Measurements from ENCODE around the gene MIER1. TPM values are rescaled to one million over a fixed set of nuclear protein-coding genes. Genes with fewer than 3 reads are reported as not detected.

MIER1 gene
- total RNA-seq, 4 donors from 2014 or later = 17.6 to 34.0 (median 24.4) TPM

- no peaks in the 10 kb centered on the region for H3K27me3 ChIP-seq
- intact Hi-C loops (cut with DNase I) = loop anchor here (5.0 kb wide), 1 partner anchor 151 kb away; no protein-coding TSS in a partner anchor
- H3K4me3 ChIP-seq = no peak overlapping the region
- TF ChIP-seq, protein P1, sequence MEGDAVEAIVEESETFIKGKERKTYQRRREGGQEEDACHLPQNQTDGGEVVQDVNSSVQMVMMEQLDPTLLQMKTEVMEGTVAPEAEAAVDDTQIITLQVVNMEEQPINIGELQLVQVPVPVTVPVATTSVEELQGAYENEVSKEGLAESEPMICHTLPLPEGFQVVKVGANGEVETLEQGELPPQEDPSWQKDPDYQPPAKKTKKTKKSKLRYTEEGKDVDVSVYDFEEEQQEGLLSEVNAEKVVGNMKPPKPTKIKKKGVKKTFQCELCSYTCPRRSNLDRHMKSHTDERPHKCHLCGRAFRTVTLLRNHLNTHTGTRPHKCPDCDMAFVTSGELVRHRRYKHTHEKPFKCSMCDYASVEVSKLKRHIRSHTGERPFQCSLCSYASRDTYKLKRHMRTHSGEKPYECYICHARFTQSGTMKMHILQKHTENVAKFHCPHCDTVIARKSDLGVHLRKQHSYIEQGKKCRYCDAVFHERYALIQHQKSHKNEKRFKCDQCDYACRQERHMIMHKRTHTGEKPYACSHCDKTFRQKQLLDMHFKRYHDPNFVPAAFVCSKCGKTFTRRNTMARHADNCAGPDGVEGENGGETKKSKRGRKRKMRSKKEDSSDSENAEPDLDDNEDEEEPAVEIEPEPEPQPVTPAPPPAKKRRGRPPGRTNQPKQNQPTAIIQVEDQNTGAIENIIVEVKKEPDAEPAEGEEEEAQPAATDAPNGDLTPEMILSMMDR (IDR thresholded peaks at IDR 0.05) = peak; percentile 54 to 80 (median 68)
- TF ChIP-seq POLR2A (IDR thresholded peaks at IDR 0.05) = no peak
- no peaks in the 10 kb centered on the region for H3K4me1 ChIP-seq
- 61 to 67% methylated on average over 7 of the region's 7 CpGs for WGBS, 2 donors
- no peak for DNase-seq
- no peak overlapping the region for H3K27ac ChIP-seq
- H3K36me3 ChIP-seq = peaks cover 0 to 23% (median 0%) of the 10 kb centered on the region in 3 donors
- no peaks in the 10 kb centered on the region for H3K9me3 ChIP-seq
These were observed 71.4 kb downstream of the MIER1 start for GRCh38 chr1:66996018-66996682.

- TF ChIP-seq, protein P1 (IDR thresholded peaks at IDR 0.05) = no peak
- no peak for TF ChIP-seq POLR2A (IDR thresholded peaks at IDR 0.05)
- no peak overlapping the region for H3K4me3 ChIP-seq
- intact Hi-C loops (cut with DNase I) = loop anchor here (5.0 kb wide), 1 partner anchor 148 kb away; no protein-coding TSS in a partner anchor
- no peaks in the 10 kb centered on the region for H3K27me3 ChIP-seq
- no peaks in the 10 kb centered on the region for H3K9me3 ChIP-seq
- peaks cover 0 to 42% (median 0%) of the 10 kb centered on the region in 3 donors for H3K36me3 ChIP-seq
- no peak for DNase-seq
- no peaks in the 10 kb centered on the region for H3K4me1 ChIP-seq
- no peak overlapping the region for H3K27ac ChIP-seq
These were observed 74.2 kb downstream of the MIER1 start for GRCh38 chr1:66998972-66999371.

- Histone ChIP-seq H3K4me3 (no peak overlapping the region), H3K4me1 (no peaks in the 10 kb centered on the region), H3K27me3 (no peaks in the 10 kb centered on the region), H3K9me3 (no peaks in the 10 kb centered on the region), H3K36me3 (peaks cover 0 to 51% (median 0%) of the 10 kb centered on the region in 3 donors), H3K27ac (peak overlapping the region in 2 of 4 donors; percentile 13 to 14)
- WGBS, 2 donors = 76 to 81% methylated on average over 7 of the region's 7 CpGs
- intact Hi-C loops (cut with DNase I) = loop anchor here (5.0 kb wide), 1 partner anchor 147 kb away; no protein-coding TSS in a partner anchor
- TF ChIP-seq, protein P1 (IDR thresholded peaks at IDR 0.05) = no peak
- TF ChIP-seq POLR2A (IDR thresholded peaks at IDR 0.05) = no peak
- no peak for DNase-seq
These were observed 75.0 kb downstream of the MIER1 start for GRCh38 chr1:66999640-67000400.

DNA sequence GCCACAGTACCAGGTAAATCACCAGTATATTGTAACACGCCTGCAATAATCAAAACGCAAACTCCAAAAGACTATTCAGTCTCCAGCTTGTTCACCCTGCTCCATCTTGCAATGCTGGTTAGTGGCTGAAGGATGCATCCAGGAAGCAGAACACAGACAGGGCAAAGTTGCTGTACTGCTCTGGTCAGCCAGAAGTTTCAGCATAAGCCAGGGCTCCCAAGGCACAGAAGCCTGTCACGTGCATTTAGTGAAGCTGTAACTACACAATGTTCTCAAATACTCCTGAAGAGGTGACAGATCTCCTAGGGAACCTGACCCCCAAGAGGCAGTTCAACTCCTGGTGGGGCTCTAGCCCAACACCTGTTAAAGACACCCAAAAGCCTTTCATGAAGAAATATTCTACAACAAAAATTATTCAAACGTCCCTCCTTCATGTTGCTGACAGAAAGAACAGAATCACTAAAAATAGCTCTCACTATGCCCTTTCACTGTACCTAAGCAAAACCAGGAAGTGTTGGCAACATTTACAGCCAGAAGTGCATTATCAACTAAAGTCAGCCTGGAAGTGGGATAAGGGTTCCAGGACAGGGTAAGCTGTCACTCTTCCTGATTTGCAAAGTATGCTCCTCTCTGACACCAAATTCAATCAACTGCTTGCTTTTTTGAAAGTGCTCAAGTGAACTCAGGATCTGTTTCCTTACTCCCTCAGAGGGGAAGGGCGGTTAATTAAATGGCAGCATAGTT lies 77.1 kb downstream of the MIER1 start:
- no peak for TF ChIP-seq POLR2A (IDR thresholded peaks at IDR 0.05)
- TF ChIP-seq, protein P1 (IDR thresholded peaks at IDR 0.05) = no peak
- H3K4me1 ChIP-seq = no peaks in the 10 kb centered on the region
- peaks cover 0 to 61% (median 0%) of the 10 kb centered on the region in 3 donors for H3K36me3 ChIP-seq
- H3K4me3 ChIP-seq = no peak overlapping the region
- H3K27ac ChIP-seq = peak overlapping the region in 1 of 4 donors; percentile 1
- no peaks in the 10 kb centered on the region for H3K27me3 ChIP-seq
- 78 to 81% methylated on average over 4 of the region's 5 CpGs for WGBS, 2 donors
- H3K9me3 ChIP-seq = no peaks in the 10 kb centered on the region
- intact Hi-C loops (cut with DNase I) = no loop called here
- DNase-seq = no peak

Measured in esophagus squamous epithelium (tissue), 5 donors.